ENCODE results near the gene EGF. TPM values are rescaled to one million over a fixed set of nuclear protein-coding genes. Genes with fewer than 3 reads are reported as not detected.

The EGF gene
- polyA plus RNA-seq, 2 donors = 0.10 to 0.25 TPM

- no peaks in the 10 kb centered on the region for H3K36me3 ChIP-seq (ENCODE audit: control insufficient read depth in 2 of 2, insufficient read depth in 2 of 2, low read length in 1 of 2)
- H3K27me3 ChIP-seq (ENCODE audit: control insufficient read depth in 1 of 2, insufficient read depth in 2 of 2, low read length in 2 of 2) = no peaks in the 10 kb centered on the region
- H3K27ac ChIP-seq (ENCODE audit: low read depth in 2 of 2, low read length in 1 of 2) = no peak overlapping the region
- WGBS, 2 donors = 40 to 54% methylated on average over 1 of the region's 1 CpG
- no peak overlapping the region for H3K4me3 ChIP-seq (ENCODE audit: low read depth in 1 of 2, low read length in 2 of 2)
- H3K9me3 ChIP-seq (ENCODE audit: control insufficient read depth in 2 of 2, insufficient read depth in 1 of 2, low read depth in 1 of 2, low read length in 1 of 2) = no peaks in the 10 kb centered on the region
- no peaks in the 10 kb centered on the region for H3K4me1 ChIP-seq (ENCODE audit: control insufficient read depth in 2 of 2, insufficient read depth in 2 of 2, low read length in 1 of 2)
Measured at GRCh38 chr4:110041735-110042134, 129.1 kb downstream of the EGF start.

- no peaks in the 10 kb centered on the region for H3K27me3 ChIP-seq (ENCODE audit: control insufficient read depth in 1 of 2, insufficient read depth in 2 of 2, low read length in 2 of 2)
- no peaks in the 10 kb centered on the region for H3K4me1 ChIP-seq (ENCODE audit: control insufficient read depth in 2 of 2, insufficient read depth in 2 of 2, low read length in 1 of 2)
- H3K27ac ChIP-seq (ENCODE audit: low read depth in 2 of 2, low read length in 1 of 2) = no peak overlapping the region
- no peak overlapping the region for H3K4me3 ChIP-seq (ENCODE audit: low read depth in 1 of 2, low read length in 2 of 2)
- 35 to 45% methylated on average over 13 of the region's 13 CpGs for WGBS, 2 donors
- no peaks in the 10 kb centered on the region for H3K36me3 ChIP-seq (ENCODE audit: control insufficient read depth in 2 of 2, insufficient read depth in 2 of 2, low read length in 1 of 2)
- no peaks in the 10 kb centered on the region for H3K9me3 ChIP-seq (ENCODE audit: control insufficient read depth in 2 of 2, insufficient read depth in 1 of 2, low read depth in 1 of 2, low read length in 1 of 2)
Measured at GRCh38 chr4:110042545-110043517, 130.1 kb downstream of the EGF start.

- WGBS, 2 donors = 81 to 84% methylated on average over 5 of the region's 5 CpGs
- Histone ChIP-seq H3K27me3 (ENCODE audit: control insufficient read depth in 1 of 2, insufficient read depth in 2 of 2, low read length in 2 of 2) (no peaks in the 10 kb centered on the region), H3K27ac (ENCODE audit: low read depth in 2 of 2, low read length in 1 of 2) (no peak overlapping the region), H3K9me3 (ENCODE audit: control insufficient read depth in 2 of 2, insufficient read depth in 1 of 2, low read depth in 1 of 2, low read length in 1 of 2) (no peaks in the 10 kb centered on the region), H3K36me3 (ENCODE audit: control insufficient read depth in 2 of 2, insufficient read depth in 2 of 2, low read length in 1 of 2) (peaks cover 0 to 5% of the 10 kb centered on the region in 2 donors), H3K4me1 (ENCODE audit: control insufficient read depth in 2 of 2, insufficient read depth in 2 of 2, low read length in 1 of 2) (no peaks in the 10 kb centered on the region), H3K4me3 (ENCODE audit: low read depth in 1 of 2, low read length in 2 of 2) (no peak overlapping the region)
Measured at GRCh38 chr4:110046588-110047049, 133.9 kb downstream of the EGF start.

GRCh38 chr4:110049951-110050925 lies 137.6 kb downstream of the EGF start:
- no peaks in the 10 kb centered on the region for H3K27me3 ChIP-seq (ENCODE audit: control insufficient read depth in 1 of 2, insufficient read depth in 2 of 2, low read length in 2 of 2)
- WGBS, 2 donors = 54 to 57% methylated on average over 9 of the region's 9 CpGs
- peaks cover 0 to 5% of the 10 kb centered on the region in 2 donors for H3K36me3 ChIP-seq (ENCODE audit: control insufficient read depth in 2 of 2, insufficient read depth in 2 of 2, low read length in 1 of 2)
- H3K4me1 ChIP-seq (ENCODE audit: control insufficient read depth in 2 of 2, insufficient read depth in 2 of 2, low read length in 1 of 2) = no peaks in the 10 kb centered on the region
- H3K4me3 ChIP-seq (ENCODE audit: low read depth in 1 of 2, low read length in 2 of 2) = no peak overlapping the region
- H3K27ac ChIP-seq (ENCODE audit: low read depth in 2 of 2, low read length in 1 of 2) = no peak overlapping the region
- H3K9me3 ChIP-seq (ENCODE audit: control insufficient read depth in 2 of 2, insufficient read depth in 1 of 2, low read depth in 1 of 2, low read length in 1 of 2) = no peaks in the 10 kb centered on the region

- 56 to 76% methylated on average over 3 of the region's 3 CpGs for WGBS, 2 donors
- Histone ChIP-seq H3K4me1 (ENCODE audit: control insufficient read depth in 2 of 2, insufficient read depth in 2 of 2, low read length in 1 of 2) (peaks cover 0 to 2% of the 10 kb centered on the region in 2 donors), H3K9me3 (ENCODE audit: control insufficient read depth in 2 of 2, insufficient read depth in 1 of 2, low read depth in 1 of 2, low read length in 1 of 2) (no peaks in the 10 kb centered on the region), H3K27ac (ENCODE audit: low read depth in 2 of 2, low read length in 1 of 2) (peak overlapping the region in 1 of 2 donors; percentile 4), H3K4me3 (ENCODE audit: low read depth in 1 of 2, low read length in 2 of 2) (no peak overlapping the region), H3K27me3 (ENCODE audit: control insufficient read depth in 1 of 2, insufficient read depth in 2 of 2, low read length in 2 of 2) (no peaks in the 10 kb centered on the region), H3K36me3 (ENCODE audit: control insufficient read depth in 2 of 2, insufficient read depth in 2 of 2, low read length in 1 of 2) (peaks cover 0 to 5% of the 10 kb centered on the region in 2 donors)
Measured at GRCh38 chr4:110055158-110055768, 142.6 kb downstream of the EGF start.

GRCh38 chr4:110058677-110059076 lies 146.0 kb downstream of the EGF start:
- Histone ChIP-seq H3K4me3 (ENCODE audit: low read depth in 1 of 2, low read length in 2 of 2) (no peak overlapping the region), H3K36me3 (ENCODE audit: control insufficient read depth in 2 of 2, insufficient read depth in 2 of 2, low read length in 1 of 2) (no peaks in the 10 kb centered on the region), H3K9me3 (ENCODE audit: control insufficient read depth in 2 of 2, insufficient read depth in 1 of 2, low read depth in 1 of 2, low read length in 1 of 2) (no peaks in the 10 kb centered on the region), H3K27me3 (ENCODE audit: control insufficient read depth in 1 of 2, insufficient read depth in 2 of 2, low read length in 2 of 2) (no peaks in the 10 kb centered on the region), H3K4me1 (ENCODE audit: control insufficient read depth in 2 of 2, insufficient read depth in 2 of 2, low read length in 1 of 2) (peaks cover 0 to 2% of the 10 kb centered on the region in 2 donors), H3K27ac (ENCODE audit: low read depth in 2 of 2, low read length in 1 of 2) (peak overlapping the region in 1 of 2 donors; percentile 51)
- WGBS, 2 donors = 79 to 94% methylated on average over 1 of the region's 1 CpG

- Histone ChIP-seq H3K27me3 (ENCODE audit: control insufficient read depth in 1 of 2, insufficient read depth in 2 of 2, low read length in 2 of 2) (no peaks in the 10 kb centered on the region), H3K27ac (ENCODE audit: low read depth in 2 of 2, low read length in 1 of 2) (peak overlapping the region; percentile 73 to 75), H3K4me3 (ENCODE audit: low read depth in 1 of 2, low read length in 2 of 2) (no peak overlapping the region), H3K9me3 (ENCODE audit: control insufficient read depth in 2 of 2, insufficient read depth in 1 of 2, low read depth in 1 of 2, low read length in 1 of 2) (no peaks in the 10 kb centered on the region), H3K36me3 (ENCODE audit: control insufficient read depth in 2 of 2, insufficient read depth in 2 of 2, low read length in 1 of 2) (no peaks in the 10 kb centered on the region), H3K4me1 (ENCODE audit: control insufficient read depth in 2 of 2, insufficient read depth in 2 of 2, low read length in 1 of 2) (peaks cover 0 to 2% of the 10 kb centered on the region in 2 donors)
- 70 to 72% methylated on average over 3 of the region's 3 CpGs for WGBS, 2 donors
Measured at GRCh38 chr4:110059556-110060191, 147.0 kb downstream of the EGF start.

- no peaks in the 10 kb centered on the region for H3K9me3 ChIP-seq (ENCODE audit: control insufficient read depth in 2 of 2, insufficient read depth in 1 of 2, low read depth in 1 of 2, low read length in 1 of 2)
- H3K4me3 ChIP-seq (ENCODE audit: low read depth in 1 of 2, low read length in 2 of 2) = no peak overlapping the region
- peaks cover 0 to 2% of the 10 kb centered on the region in 2 donors for H3K4me1 ChIP-seq (ENCODE audit: control insufficient read depth in 2 of 2, insufficient read depth in 2 of 2, low read length in 1 of 2)
- WGBS, 2 donors = 69 to 85% methylated on average over 2 of the region's 2 CpGs
- no peaks in the 10 kb centered on the region for H3K27me3 ChIP-seq (ENCODE audit: control insufficient read depth in 1 of 2, insufficient read depth in 2 of 2, low read length in 2 of 2)
- H3K36me3 ChIP-seq (ENCODE audit: control insufficient read depth in 2 of 2, insufficient read depth in 2 of 2, low read length in 1 of 2) = no peaks in the 10 kb centered on the region
- H3K27ac ChIP-seq (ENCODE audit: low read depth in 2 of 2, low read length in 1 of 2) = no peak overlapping the region
Measured at GRCh38 chr4:110061076-110061475, 148.4 kb downstream of the EGF start.
